ENCODE results near the gene LRPPRC. TPM values are rescaled to one million over a fixed set of nuclear protein-coding genes. Genes with fewer than 3 reads are reported as not detected.

The LRPPRC gene
- total RNA-seq, 4 donors from 2014 or later: 75.9 to 95.3 (median 81.5) TPM

GRCh38 chr2:43989545-43989944 lies 6.2 kb downstream of the LRPPRC start:
- H3K4me3 ChIP-seq: no peak overlapping the region
- DNase-seq: no peak
- peaks cover 0 to 12% of the 10 kb centered on the region in 2 donors for H3K36me3 ChIP-seq
- ATAC-seq: no peak
- H3K9me3 ChIP-seq: no peaks in the 10 kb centered on the region
- intact Hi-C loops (cut with DNase I; ENCODE audit: low total_unique reads) (no loop called here), in situ Hi-C loops (cut with MboI; ENCODE audit: low sequenced_read_pairs in 4 of 4) (no loop called here)
- H3K27ac ChIP-seq: no peak overlapping the region
- TF ChIP-seq POLR2A (IDR thresholded peaks at IDR 0.05) (no peak), CTCF (IDR thresholded peaks at IDR 0.05 in 4 of 5, conservative IDR thresholded peaks at IDR 0.05 in 1 of 5) (no peak)
- no peaks in the 10 kb centered on the region for H3K27me3 ChIP-seq
- H3K4me1 ChIP-seq: peaks cover 14 to 26% of the 10 kb centered on the region in 2 donors

- ATAC-seq (no peak), DNase-seq (no peak)
- in situ Hi-C loops (cut with MboI; ENCODE audit: low sequenced_read_pairs in 4 of 4): no loop called here
- peaks cover 0 to 3% of the 10 kb centered on the region in 2 donors for H3K4me1 ChIP-seq
- peaks cover 0 to 7% of the 10 kb centered on the region in 2 donors for H3K36me3 ChIP-seq
- H3K9me3 ChIP-seq: no peaks in the 10 kb centered on the region
- no peak overlapping the region for H3K27ac ChIP-seq
- TF ChIP-seq POLR2A (IDR thresholded peaks at IDR 0.05): no peak
- no peak for TF ChIP-seq CTCF (IDR thresholded peaks at IDR 0.05 in 4 of 5, conservative IDR thresholded peaks at IDR 0.05 in 1 of 5)
- no peaks in the 10 kb centered on the region for H3K27me3 ChIP-seq
- no peak overlapping the region for H3K4me3 ChIP-seq
- intact Hi-C loops (cut with DNase I; ENCODE audit: low total_unique reads): no loop called here
These were observed 9.2 kb downstream of the LRPPRC start for GRCh38 chr2:43986600-43986999.

DNA sequence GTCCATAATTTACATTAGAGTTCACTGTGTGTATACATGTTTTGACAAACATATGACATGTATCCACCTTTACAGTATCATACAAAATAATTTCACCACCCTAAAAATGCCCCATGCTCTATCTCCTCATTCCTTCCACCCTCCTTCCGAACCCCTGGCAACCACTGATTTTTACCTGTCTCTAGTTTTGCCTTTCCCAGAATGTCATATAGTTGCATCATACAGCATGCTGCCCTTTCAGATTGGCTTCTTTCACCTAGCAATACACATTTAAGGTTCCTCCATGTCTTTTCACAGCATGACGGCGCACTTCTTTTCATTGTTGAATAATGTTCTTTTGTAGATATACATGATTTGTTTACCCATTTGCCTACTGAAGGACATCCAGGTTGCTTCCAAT lies 10.4 kb downstream of the LRPPRC start:
- H3K9me3 ChIP-seq: no peaks in the 10 kb centered on the region
- DNase-seq (no peak), ATAC-seq (no peak)
- no peak overlapping the region for H3K4me3 ChIP-seq
- intact Hi-C loops (cut with DNase I; ENCODE audit: low total_unique reads): no loop called here
- H3K36me3 ChIP-seq: peaks cover 0 to 19% of the 10 kb centered on the region in 2 donors
- in situ Hi-C loops (cut with MboI; ENCODE audit: low sequenced_read_pairs in 4 of 4): no loop called here
- TF ChIP-seq CTCF (IDR thresholded peaks at IDR 0.05 in 4 of 5, conservative IDR thresholded peaks at IDR 0.05 in 1 of 5): no peak
- no peak for TF ChIP-seq POLR2A (IDR thresholded peaks at IDR 0.05)
- H3K27me3 ChIP-seq: no peaks in the 10 kb centered on the region
- no peaks in the 10 kb centered on the region for H3K4me1 ChIP-seq
- no peak overlapping the region for H3K27ac ChIP-seq

DNA sequence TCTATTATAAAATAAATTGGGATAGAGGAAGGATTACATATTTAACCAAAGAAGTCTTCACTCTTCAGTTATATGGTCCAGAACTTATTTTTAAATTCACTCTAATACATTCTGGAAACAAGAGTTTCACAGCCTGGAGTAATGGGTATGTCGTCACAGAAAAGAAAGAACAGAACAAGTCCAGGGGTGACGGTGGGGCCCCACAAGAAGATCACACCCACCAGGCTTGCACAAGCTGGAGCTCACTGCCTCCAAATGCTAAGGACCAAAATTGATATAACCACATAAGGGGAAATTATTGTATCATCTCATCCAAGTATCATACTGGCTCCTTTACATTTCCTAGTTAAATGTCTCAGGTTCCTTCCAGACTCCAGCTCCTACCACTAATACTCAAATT lies 11.3 kb downstream of the LRPPRC start:
- H3K4me1 ChIP-seq: no peaks in the 10 kb centered on the region
- intact Hi-C loops (cut with DNase I; ENCODE audit: low total_unique reads) (no loop called here), in situ Hi-C loops (cut with MboI; ENCODE audit: low sequenced_read_pairs in 4 of 4) (no loop called here)
- TF ChIP-seq CTCF (IDR thresholded peaks at IDR 0.05 in 4 of 5, conservative IDR thresholded peaks at IDR 0.05 in 1 of 5): no peak
- TF ChIP-seq POLR2A (IDR thresholded peaks at IDR 0.05): no peak
- no peak overlapping the region for H3K4me3 ChIP-seq
- no peaks in the 10 kb centered on the region for H3K27me3 ChIP-seq
- DNase-seq: no peak
- peaks cover 0 to 26% of the 10 kb centered on the region in 2 donors for H3K36me3 ChIP-seq
- ATAC-seq: no peak
- H3K9me3 ChIP-seq: no peaks in the 10 kb centered on the region
- no peak overlapping the region for H3K27ac ChIP-seq

GRCh38 chr2:43980902-43981301 lies 14.9 kb downstream of the LRPPRC start:
- no peak overlapping the region for H3K27ac ChIP-seq
- ATAC-seq (no peak), DNase-seq (no peak)
- TF ChIP-seq POLR2A (IDR thresholded peaks at IDR 0.05) (no peak), CTCF (IDR thresholded peaks at IDR 0.05 in 4 of 5, conservative IDR thresholded peaks at IDR 0.05 in 1 of 5) (no peak)
- in situ Hi-C loops (cut with MboI; ENCODE audit: low sequenced_read_pairs in 4 of 4) (no loop called here), intact Hi-C loops (cut with DNase I; ENCODE audit: low total_unique reads) (no loop called here)
- peaks cover 0 to 63% of the 10 kb centered on the region in 2 donors for H3K36me3 ChIP-seq
- no peaks in the 10 kb centered on the region for H3K27me3 ChIP-seq
- no peaks in the 10 kb centered on the region for H3K9me3 ChIP-seq
- H3K4me3 ChIP-seq: no peak overlapping the region
- H3K4me1 ChIP-seq: no peaks in the 10 kb centered on the region

All from gastrocnemius medialis (tissue), 4 donors.